Right lobe of liver (tissue), 6 donors: ENCODE results near the gene HLA-C. TPM values are rescaled to one million over a fixed set of nuclear protein-coding genes. Genes with fewer than 3 reads are reported as not detected.

Source experiments
- ATAC-seq, 4 donors: fragments of 200-7000 bp; cut with Tn5 transposase; one replicate each; pipeline ENCODE4 v1.9.1; 2020; ENCODE audit warnings: mild to moderate bottlenecking in 4 of 4, moderate library complexity in 4 of 4
- DNase-seq, 3 donors: peaks; one replicate each; pipeline ENCODE4 v3.0.0-alpha.2; 2020
- H3K27ac ChIP-seq, 3 donors: fragments of 200-600 bp; one replicate each; pipeline ENCODE4 v1.8.0; 2022
- H3K27me3 ChIP-seq, 2 donors: fragments of 200-600 bp; one replicate each; pipeline ENCODE4 v1.8.0; 2022
- H3K36me3 ChIP-seq, 4 donors: fragments of 200-600 bp; sonication (generic) in 1 of 4; one replicate each; pipeline versions ENCODE4 v1.5.1 to v1.8.0; 2017 to 2022; ENCODE audit warnings: control low read depth in 1 of 4
- H3K4me1 ChIP-seq, 4 donors: fragments of 200-600 bp; sonication (generic) in 1 of 4; one replicate each; pipeline versions ENCODE4 v1.5.1 to v1.8.0; 2017 to 2022; ENCODE audit warnings: control low read depth in 1 of 4
- H3K4me3 ChIP-seq, 3 donors: fragments of 200-600 bp; one replicate each; pipeline ENCODE4 v1.8.0; 2022
- H3K9me3 ChIP-seq, 4 donors: fragments of 200-600 bp; sonication (generic) in 1 of 4; one replicate each; pipeline versions ENCODE4 v1.5.1 to v1.8.0; 2017 to 2022; ENCODE audit warnings: control low read depth in 1 of 4
- CTCF ChIP-seq, 4 donors: fragments of 200-600 bp in 3 of 4; fragments of 450-650 bp in 1 of 4; IDR thresholded peaks; one replicate each; pipeline versions ENCODE4 v1.5.1 to v1.8.0; 2016 to 2022; ENCODE audit warnings: antibody characterized with exemption in 4 of 4, mild to moderate bottlenecking in 2 of 4
- POLR2A ChIP-seq: fragments of 450-650 bp; IDR thresholded peaks from one replicate; pipeline ENCODE4 v1.6.1; 2017; ENCODE audit warnings: antibody characterized with exemption, mild to moderate bottlenecking
- WGBS: methylation state at CpG from one replicate; pipeline ENCODE4 v1.1.6; 2018; ENCODE audit warnings: low coverage, low lambda C conversion rate; ENCODE audit not compliant: insufficient coverage; ENCODE audit errors: missing lambda C conversion rate; 5-methylcytosine and 5-hydroxymethylcytosine counted together
- intact Hi-C, 2 donors: fragments of 100-400 bp; cut with DNase I; formaldehyde crosslinking; loops; one replicate each; pipeline versions ENCODE4 v1.11.2 to v1.14.1; 2022
- total RNA-seq, 6 experiments: library from RNA; depleted of rRNA in 2 of 6; stranded (reverse); fragments of >200 nt in 2 of 6; fragmentation: NEBNext Ultra II Directional in 3 of 6; extraction: Animal tissue kit (Norgen Biotek cat#: 25700) in 3 of 6; gene quantifications; one replicate each; pipeline versions ENCODE4 v1.1.0 to v1.2.4, GENCODE V29; 2016 to 2023
- donor health status: DM: no; HTN: yes; CAD: no.
- donor health status: DM: no; HTN: no; CAD: no.
- donor health status: DM: no; HTN: no; CAD: no.
- donor health status: DM: no; HTN: yes; CAD: no.
- donor health status: DM: no; HTN: yes; CAD: no.

The HLA-C gene
- total RNA-seq, 6 experiments from 2014 or later: 245 to 565 (median 439) TPM

GRCh38 chr6:31304683-31305082 is 32.8 kb upstream of the HLA-C start:
- Histone ChIP-seq H3K36me3 (no peaks in the 10 kb centered on the region), H3K27me3 (peaks cover 0 to 14% of the 10 kb centered on the region in 2 donors), H3K9me3 (no peaks in the 10 kb centered on the region), H3K4me1 (no peaks in the 10 kb centered on the region), H3K4me3 (no peak overlapping the region), H3K27ac (no peak overlapping the region)
- no peak for ATAC-seq
- TF ChIP-seq CTCF (IDR thresholded peaks at IDR 0.05): no peak
- no peak for TF ChIP-seq POLR2A
- intact Hi-C loops: no loop called here
- WGBS: 49% methylated on average over 3 of the region's 4 CpGs
- no peak for DNase-seq

- TF ChIP-seq POLR2A (no peak), CTCF (IDR thresholded peaks at IDR 0.05) (no peak)
- Histone ChIP-seq H3K27ac (no peak overlapping the region), H3K4me1 (no peaks in the 10 kb centered on the region), H3K36me3 (no peaks in the 10 kb centered on the region), H3K4me3 (no peak overlapping the region), H3K27me3 (no peaks in the 10 kb centered on the region), H3K9me3 (no peaks in the 10 kb centered on the region)
- DNase-seq (no peak), ATAC-seq (no peak)
- intact Hi-C loops: no loop called here
- 68% methylated on average over 4 of the region's 4 CpGs for WGBS
Observed at GRCh38 chr6:31300797-31301196, 28.9 kb upstream of the HLA-C start.

- Histone ChIP-seq H3K9me3 (no peaks in the 10 kb centered on the region), H3K4me1 (no peaks in the 10 kb centered on the region), H3K27ac (no peak overlapping the region), H3K4me3 (no peak overlapping the region), H3K36me3 (no peaks in the 10 kb centered on the region), H3K27me3 (no peaks in the 10 kb centered on the region)
- WGBS: 59% methylated on average over 3 of the region's 3 CpGs
- no peak for TF ChIP-seq POLR2A
- no peak for TF ChIP-seq CTCF (IDR thresholded peaks at IDR 0.05)
- intact Hi-C loops: no loop called here
- ATAC-seq: no peak
- no peak for DNase-seq
Observed at GRCh38 chr6:31299947-31300346, 28.1 kb upstream of the HLA-C start.

GRCh38 chr6:31299511-31299910 is 27.6 kb upstream of the HLA-C start:
- intact Hi-C loops: no loop called here

More at GRCh38 chr6:31299511-31299910, 27.6 kb upstream of the HLA-C start:
- no peaks in the 10 kb centered on the region for H3K9me3 ChIP-seq
- 12% methylated on average over 2 of the region's 2 CpGs for WGBS
- H3K27ac ChIP-seq: no peak overlapping the region
- H3K36me3 ChIP-seq: no peaks in the 10 kb centered on the region
- no peaks in the 10 kb centered on the region for H3K4me1 ChIP-seq
- no peak overlapping the region for H3K4me3 ChIP-seq
- no peaks in the 10 kb centered on the region for H3K27me3 ChIP-seq
- TF ChIP-seq CTCF (IDR thresholded peaks at IDR 0.05) (no peak), POLR2A (no peak)
- DNase-seq (no peak), ATAC-seq (no peak)
